GM12878 (cell line): ENCODE data around the gene GGCX. TPM values are rescaled to one million over a fixed set of nuclear protein-coding genes. Genes with fewer than 3 reads are reported as not detected.

Experiments used
- BHLHE40 ChIP-seq, 2 experiments: fragments of 450-650 bp in 1 of 2; IDR thresholded peaks; 2 replicates each; pipeline ENCODE4 v1.6.1; 2011 to 2017; ENCODE audit warnings: low read depth in 2 of 2, borderline replicate concordance in 1 of 2, improper control_type of control experiment in 1 of 2, low read length in 1 of 2, mild to moderate bottlenecking in 1 of 2
- CHD4 ChIP-seq: fragments of 200-600 bp; sonication (generic); IDR thresholded peaks from 2 replicates; pipeline ENCODE4 v1.6.1; 2016; ENCODE audit warnings: mild to moderate bottlenecking
- CREB1 ChIP-seq: IDR thresholded peaks from 2 replicates; pipeline ENCODE4 v1.6.1; 2012; ENCODE audit warnings: low read depth, mild to moderate bottlenecking, inconsistent platforms
- CUX1 ChIP-seq: IDR thresholded peaks from 2 replicates; pipeline ENCODE4 v1.6.1; 2012; ENCODE audit warnings: improper control_type of control experiment, low read depth, low read length; ENCODE audit not compliant: insufficient replicate concordance
- EGR1 ChIP-seq, 2 experiments: IDR thresholded peaks; 1 replicate in 1 of 2; 2 replicates in 1 of 2; pipeline ENCODE4 v1.6.1; 2011 to 2012; ENCODE audit warnings: low read depth in 2 of 2, low read length in 2 of 2, borderline replicate concordance in 1 of 2, mild to moderate bottlenecking in 1 of 2, moderate library complexity in 1 of 2
- ETV6 ChIP-seq, 2 experiments: fragments of 450-650 bp in 1 of 2; IDR thresholded peaks in 1 of 2; conservative IDR thresholded peaks in 1 of 2; 2 replicates each; pipeline ENCODE4 v1.6.1; 2014; ENCODE audit warnings: antibody characterized with exemption in 1 of 2, borderline replicate concordance in 1 of 2, low read depth in 1 of 2, mild to moderate bottlenecking in 1 of 2, moderate library complexity in 1 of 2
- FOXM1 ChIP-seq: IDR thresholded peaks from 2 replicates; pipeline ENCODE4 v1.6.1; 2012; ENCODE audit warnings: low read depth, mild to moderate bottlenecking, inconsistent platforms, low read length, moderate library complexity
- NBN ChIP-seq: fragments of 450-650 bp; IDR thresholded peaks from 2 replicates; pipeline ENCODE4 v1.6.1; 2016
- NR2C1 ChIP-seq: fragments of 450-650 bp; IDR thresholded peaks from 2 replicates; pipeline ENCODE4 v1.6.1; 2017; ENCODE audit warnings: antibody characterized with exemption, mild to moderate bottlenecking, moderate library complexity
- NR2C2 ChIP-seq: IDR thresholded peaks from 2 replicates; pipeline ENCODE4 v1.6.1; 2011; ENCODE audit warnings: borderline replicate concordance, low read depth; ENCODE audit not compliant: control insufficient read depth, insufficient read length
- PAX8 ChIP-seq: fragments of 450-650 bp; IDR thresholded peaks from 2 replicates; pipeline ENCODE4 v1.6.1; 2017; ENCODE audit warnings: mild to moderate bottlenecking, moderate library complexity
- SMARCA5 ChIP-seq: fragments of 450-650 bp; IDR thresholded peaks from 2 replicates; pipeline ENCODE4 v1.6.1; 2017; ENCODE audit warnings: mild to moderate bottlenecking
- SMC3 ChIP-seq: IDR thresholded peaks from 2 replicates; pipeline ENCODE4 v1.6.1; 2011; ENCODE audit warnings: low read length, improper control_type of control experiment, borderline replicate concordance
- SPI1 ChIP-seq: IDR thresholded peaks from 2 replicates; pipeline ENCODE4 v1.6.1; 2011; ENCODE audit warnings: low read depth, mild to moderate bottlenecking, low read length, moderate library complexity, borderline replicate concordance; ENCODE audit not compliant: insufficient read depth
- polyA plus RNA-seq, 11 experiments: library from polyadenylated mRNA; depleted of rRNA in 4 of 11; unstranded in 6 of 11; stranded (reverse) in 5 of 11; fragments of >200 nt; fragmentation: Nextera tagmentation in 4 of 11; fragmentation: Illumina TruSeq in 1 of 11; extraction: Ambion mirVana in 4 of 11; extraction: Trizol in 1 of 11; gene quantifications; 1 replicate in 1 of 11; 2 replicates in 10 of 11; pipeline versions ENCODE4 v1.2.1 to v1.2.3, GENCODE V29; 2011 to 2016; ENCODE audit warnings: inconsistent platforms in 2 of 11, missing spikeins in 2 of 11, low read depth in 1 of 11
- total RNA-seq, 4 experiments: library from RNA; depleted of rRNA in 3 of 4; stranded (reverse); fragments of >200 nt in 3 of 4; fragmentation: Illumina TruSeq in 1 of 4; extraction: Trizol in 1 of 4; gene quantifications; 2 replicates each; pipeline versions ENCODE4 v1.2.1 to v1.2.3, GENCODE V29; 2013 to 2021
- TF ChIP-seq, protein P1 (sequence below): fragments of 450-650 bp; formaldehyde crosslinking; IDR thresholded peaks from 2 replicates; pipeline ENCODE4 v1.4.0; 2022; ENCODE audit warnings: mild to moderate bottlenecking, moderate library complexity
- TF ChIP-seq, protein P2 (sequence below): fragments of 450-650 bp; IDR thresholded peaks from 2 replicates; pipeline ENCODE4 v1.6.1; 2017; ENCODE audit warnings: low read depth, mild to moderate bottlenecking, moderate library complexity

The GGCX gene
- total and polyA plus RNA-seq, 10 of the 15 experiments (the other 5 are each of a cell fraction or from before 2014, with no cell fraction given): 18.1 to 52.7 (median 25.0) TPM

DNA sequence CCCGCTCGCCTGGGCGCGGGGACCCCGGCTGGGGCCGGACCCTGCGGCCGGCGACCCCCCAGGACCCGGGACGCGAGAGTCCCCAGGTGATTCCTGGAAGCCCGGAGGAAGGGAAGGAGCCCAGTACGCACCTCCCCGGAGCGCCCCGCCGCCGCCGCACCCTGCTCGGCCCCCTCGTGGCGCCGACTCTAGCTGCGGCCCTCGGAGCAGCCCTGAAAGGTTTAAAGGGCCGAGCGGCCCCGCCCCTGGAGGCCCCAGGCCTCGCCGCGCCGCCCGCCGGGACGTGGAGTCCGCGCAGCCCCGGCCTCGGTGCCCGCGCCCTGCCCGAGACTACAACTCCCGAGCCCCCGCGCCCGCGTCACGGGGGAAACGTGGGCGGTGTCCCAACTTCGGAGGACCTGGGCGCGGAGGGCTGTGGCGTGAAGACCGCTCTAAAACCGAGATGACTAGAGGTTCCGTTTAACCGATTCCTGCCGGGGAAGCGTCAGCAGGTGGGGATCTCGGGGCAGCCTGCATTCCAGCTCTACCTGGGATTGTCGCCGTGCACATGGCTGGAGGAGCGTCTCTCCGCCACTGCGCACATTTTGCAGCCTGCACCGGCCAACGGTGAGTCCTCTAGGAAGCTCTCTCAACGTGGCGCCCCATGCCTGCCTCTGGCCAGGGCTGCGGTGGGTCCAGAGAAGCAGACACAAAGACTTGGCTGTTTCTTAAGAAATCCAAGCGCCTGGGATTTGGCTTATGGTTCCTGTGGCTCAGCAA, 41.4 kb upstream of the GGCX start, which contains the start of gene TMEM150A (continued):
- no peak for TF ChIP-seq CUX1
- TF ChIP-seq ETV6 (conservative IDR thresholded peaks at IDR 0.05 in 1 of 2, IDR thresholded peaks at IDR 0.05 in 1 of 2; ENCODE audit: borderline replicate concordance in 1 of 2, low read depth in 1 of 2): no peak
- no peak for TF ChIP-seq CHD4
- TF ChIP-seq NR2C1: peak; percentile 76
- 0 out of 2 replicates have a peak, but pooled peaks have one; percentile 26 for TF ChIP-seq NBN
- TF ChIP-seq, protein P1, sequence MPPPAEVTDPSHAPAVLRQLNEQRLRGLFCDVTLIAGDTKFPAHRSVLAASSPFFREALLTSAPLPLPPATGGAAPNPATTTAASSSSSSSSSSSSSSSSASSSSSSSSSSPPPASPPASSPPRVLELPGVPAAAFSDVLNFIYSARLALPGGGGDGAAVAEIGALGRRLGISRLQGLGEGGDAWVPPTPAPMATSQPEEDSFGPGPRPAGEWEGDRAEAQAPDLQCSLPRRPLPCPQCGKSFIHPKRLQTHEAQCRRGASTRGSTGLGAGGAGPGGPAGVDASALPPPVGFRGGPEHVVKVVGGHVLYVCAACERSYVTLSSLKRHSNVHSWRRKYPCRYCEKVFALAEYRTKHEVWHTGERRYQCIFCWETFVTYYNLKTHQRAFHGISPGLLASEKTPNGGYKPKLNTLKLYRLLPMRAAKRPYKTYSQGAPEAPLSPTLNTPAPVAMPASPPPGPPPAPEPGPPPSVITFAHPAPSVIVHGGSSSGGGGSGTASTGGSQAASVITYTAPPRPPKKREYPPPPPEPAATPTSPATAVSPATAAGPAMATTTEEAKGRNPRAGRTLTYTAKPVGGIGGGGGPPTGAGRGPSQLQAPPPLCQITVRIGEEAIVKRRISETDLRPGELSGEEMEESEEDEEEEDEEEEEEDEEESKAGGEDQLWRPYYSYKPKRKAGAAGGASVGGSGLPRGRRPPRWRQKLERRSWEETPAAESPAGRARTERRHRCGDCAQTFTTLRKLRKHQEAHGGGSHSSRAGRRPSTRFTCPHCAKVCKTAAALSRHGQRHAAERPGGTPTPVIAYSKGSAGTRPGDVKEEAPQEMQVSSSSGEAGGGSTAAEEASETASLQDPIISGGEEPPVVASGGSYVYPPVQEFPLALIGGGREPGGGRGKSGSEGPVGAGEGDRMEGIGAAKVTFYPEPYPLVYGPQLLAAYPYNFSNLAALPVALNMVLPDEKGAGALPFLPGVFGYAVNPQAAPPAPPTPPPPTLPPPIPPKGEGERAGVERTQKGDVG (CRISPR knock-in tag): no peak
- TF ChIP-seq SMARCA5: 0 out of 2 replicates have a peak, but pooled peaks have one; percentile 71
- TF ChIP-seq CREB1: peak; percentile 92
- peak in 1 of 2 experiments; percentile 95; a peak in 2 of 3 replicates for TF ChIP-seq EGR1 (IDR thresholded peaks at IDR 0.05; ENCODE audit: borderline replicate concordance in 1 of 2, low read depth in 2 of 2, low read length in 2 of 2)
- TF ChIP-seq SMC3: no peak
- TF ChIP-seq SPI1: no peak
- TF ChIP-seq PAX8: no peak
- no peak for TF ChIP-seq FOXM1
- peak; percentile 46 to 65; a peak in 1 of 4 replicates for TF ChIP-seq BHLHE40 (IDR thresholded peaks at IDR 0.05; ENCODE audit: borderline replicate concordance in 1 of 2, low read depth in 2 of 2, low read length in 1 of 2)
- TF ChIP-seq, protein P2, sequence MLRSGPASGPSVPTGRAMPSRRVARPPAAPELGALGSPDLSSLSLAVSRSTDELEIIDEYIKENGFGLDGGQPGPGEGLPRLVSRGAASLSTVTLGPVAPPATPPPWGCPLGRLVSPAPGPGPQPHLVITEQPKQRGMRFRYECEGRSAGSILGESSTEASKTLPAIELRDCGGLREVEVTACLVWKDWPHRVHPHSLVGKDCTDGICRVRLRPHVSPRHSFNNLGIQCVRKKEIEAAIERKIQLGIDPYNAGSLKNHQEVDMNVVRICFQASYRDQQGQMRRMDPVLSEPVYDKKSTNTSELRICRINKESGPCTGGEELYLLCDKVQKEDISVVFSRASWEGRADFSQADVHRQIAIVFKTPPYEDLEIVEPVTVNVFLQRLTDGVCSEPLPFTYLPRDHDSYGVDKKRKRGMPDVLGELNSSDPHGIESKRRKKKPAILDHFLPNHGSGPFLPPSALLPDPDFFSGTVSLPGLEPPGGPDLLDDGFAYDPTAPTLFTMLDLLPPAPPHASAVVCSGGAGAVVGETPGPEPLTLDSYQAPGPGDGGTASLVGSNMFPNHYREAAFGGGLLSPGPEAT: no peak
- no peak for TF ChIP-seq NR2C2
